ENCODE measurements around the gene ACBD3.

GRCh38 chr1:226097866-226098625 lies 88.5 kb downstream of the ACBD3 start:
- TF ChIP-seq EZH2 (IDR thresholded peaks at IDR 0.05; ENCODE audit: insufficient read depth, poor library complexity, severe bottlenecking) (no peak), EZH2phosphoT487 (IDR thresholded peaks at IDR 0.05; ENCODE audit: insufficient read depth, low read depth) (peak; percentile 91)
